Measurements from ENCODE around the gene EIF5. TPM values are rescaled to one million over a fixed set of nuclear protein-coding genes. Genes with fewer than 3 reads are reported as not detected.

The EIF5 gene
- total RNA-seq, 1 experiment from 2014 or later = 392 TPM

- no peak for DNase-seq
- H3K27me3 Mint-ChIP-seq (ENCODE audit: insufficient read depth, unreplicated experiment) = no peaks in the 10 kb centered on the region
- H3K36me3 ChIP-seq (ENCODE audit: control insufficient read depth, insufficient read depth, low read length) = no peaks in the 10 kb centered on the region
- H3K4me1 Mint-ChIP-seq (ENCODE audit: low read depth, unreplicated experiment) = no peaks in the 10 kb centered on the region
- H3K9me3 Mint-ChIP-seq (ENCODE audit: unreplicated experiment) = no peaks in the 10 kb centered on the region
- no peaks in the 10 kb centered on the region for H3K4me1 ChIP-seq
- H3K27me3 ChIP-seq (replicated peaks; ENCODE audit: control insufficient read depth, insufficient read depth, low read length) = no peaks in the 10 kb centered on the region
- ChIA-PET CTCF (interaction anchor here (1.9 kb wide), 1 partner anchor 191 kb away, joined by 21 read pairs; no protein-coding TSS in a partner anchor), POLR2A (no interaction called here)
- intact Hi-C loops (cut with micrococcal nuclease; ENCODE audit: unreplicated experiment) = no loop called here
- BruUV-seq (replicated peaks) = no TSS peak
- no peak overlapping the region for H3K4me3 Mint-ChIP-seq (ENCODE audit: unreplicated experiment)
- H3K36me3 Mint-ChIP-seq (ENCODE audit: insufficient read depth, unreplicated experiment) = no peaks in the 10 kb centered on the region
- no peak for TF ChIP-seq CTCF (IDR thresholded peaks at IDR 0.05; ENCODE audit: insufficient read depth in 1 of 2, low read depth in 1 of 2, low read length in 1 of 2, severe bottlenecking in 1 of 2, unreplicated experiment in 1 of 2)
- H3K9me3 ChIP-seq = no peaks in the 10 kb centered on the region
- no peak overlapping the region for H3K4me3 ChIP-seq (ENCODE audit: low read depth, low read length)
- H3K27ac Mint-ChIP-seq (ENCODE audit: unreplicated experiment) = no peak overlapping the region
Observed at GRCh38 chr14:103296007-103296406, 38.0 kb upstream of the EIF5 start.

- H3K4me1 Mint-ChIP-seq (ENCODE audit: low read depth, unreplicated experiment) = no peaks in the 10 kb centered on the region
- H3K4me3 ChIP-seq (ENCODE audit: low read depth, low read length) = no peak overlapping the region
- TF ChIP-seq CTCF (IDR thresholded peaks at IDR 0.05; ENCODE audit: insufficient read depth in 1 of 2, low read depth in 1 of 2, low read length in 1 of 2, severe bottlenecking in 1 of 2, unreplicated experiment in 1 of 2) = peak; percentile 30 to 33
- POLR2A ChIA-PET = no interaction called here
- no peaks in the 10 kb centered on the region for H3K27me3 Mint-ChIP-seq (ENCODE audit: insufficient read depth, unreplicated experiment)
- H3K4me1 ChIP-seq = no peaks in the 10 kb centered on the region
- intact Hi-C loops (cut with micrococcal nuclease; ENCODE audit: unreplicated experiment) = no loop called here
- H3K36me3 ChIP-seq (ENCODE audit: control insufficient read depth, insufficient read depth, low read length) = no peaks in the 10 kb centered on the region
- no peak overlapping the region for H3K27ac Mint-ChIP-seq (ENCODE audit: unreplicated experiment)
- CTCF ChIA-PET = interaction anchor here (1.9 kb wide), 1 partner anchor 192 kb away, joined by 21 read pairs; no protein-coding TSS in a partner anchor
- peak in 1 of 2 experiments; percentile 24 for DNase-seq
- no peak overlapping the region for H3K4me3 Mint-ChIP-seq (ENCODE audit: unreplicated experiment)
- no peaks in the 10 kb centered on the region for H3K9me3 ChIP-seq
- BruUV-seq (replicated peaks) = no TSS peak
- H3K9me3 Mint-ChIP-seq (ENCODE audit: unreplicated experiment) = no peaks in the 10 kb centered on the region
- H3K27me3 ChIP-seq (replicated peaks; ENCODE audit: control insufficient read depth, insufficient read depth, low read length) = no peaks in the 10 kb centered on the region
- H3K36me3 Mint-ChIP-seq (ENCODE audit: insufficient read depth, unreplicated experiment) = no peaks in the 10 kb centered on the region
Observed at GRCh38 chr14:103296987-103297386, 37.0 kb upstream of the EIF5 start.

- H3K27me3 Mint-ChIP-seq (ENCODE audit: insufficient read depth, unreplicated experiment) = no peaks in the 10 kb centered on the region
- no peak overlapping the region for H3K4me3 ChIP-seq (ENCODE audit: low read depth, low read length)
- no TSS peak for BruUV-seq (replicated peaks)
- POLR2A ChIA-PET = no interaction called here
- no peaks in the 10 kb centered on the region for H3K4me1 ChIP-seq
- no peaks in the 10 kb centered on the region for H3K9me3 Mint-ChIP-seq (ENCODE audit: unreplicated experiment)
- CTCF ChIA-PET = no interaction called here
- H3K4me3 Mint-ChIP-seq (ENCODE audit: unreplicated experiment) = no peak overlapping the region
- no peak for DNase-seq
- TF ChIP-seq CTCF (IDR thresholded peaks at IDR 0.05; ENCODE audit: insufficient read depth in 1 of 2, low read depth in 1 of 2, low read length in 1 of 2, severe bottlenecking in 1 of 2, unreplicated experiment in 1 of 2) = no peak
- no peaks in the 10 kb centered on the region for H3K4me1 Mint-ChIP-seq (ENCODE audit: low read depth, unreplicated experiment)
- H3K36me3 Mint-ChIP-seq (ENCODE audit: insufficient read depth, unreplicated experiment) = no peaks in the 10 kb centered on the region
- intact Hi-C loops (cut with micrococcal nuclease; ENCODE audit: unreplicated experiment) = no loop called here
- H3K9me3 ChIP-seq = no peaks in the 10 kb centered on the region
- H3K36me3 ChIP-seq (ENCODE audit: control insufficient read depth, insufficient read depth, low read length) = no peaks in the 10 kb centered on the region
- H3K27me3 ChIP-seq (replicated peaks; ENCODE audit: control insufficient read depth, insufficient read depth, low read length) = no peaks in the 10 kb centered on the region
- H3K27ac Mint-ChIP-seq (ENCODE audit: unreplicated experiment) = no peak overlapping the region
Observed at GRCh38 chr14:103298620-103299019, 35.4 kb upstream of the EIF5 start.
